Activated CD8-positive, alpha-beta memory T cell treated with anti-CD3 and anti-CD28 coated beads, Interleukin-2, amount 50 U/mL, for 1 hour (primary cell): Measurements from ENCODE around the gene ODAPH.
A peak's percentile ranks its signal among the peaks of the same experiment; 100 is the strongest.
"Not testable (repeated sequence)": the region's sequence is repeated elsewhere in the genome, so short reads cannot be mapped to it uniquely, and the experiment has no call there.

Source experiments
- DNase-seq: peaks from one replicate; pipeline ENCODE4 v3.0.0-alpha.2; 2020; ENCODE audit errors: extremely low read depth

The ODAPH gene

GRCh38 chr4:75555294-75556164, at the start of gene ODAPH:
Gene ODAPH, plus strand, starts transcription at chr4:75556066. Its CDS starts 17 bp downstream, at chr4:75556083.
- no peak for DNase-seq

GRCh38 chr4:75509592-75509991, 46.3 kb upstream of the ODAPH start:
- DNase-seq, result not testable (repeated sequence)

- DNase-seq, result no peak
Measured at GRCh38 chr4:75511841-75512240, 44.0 kb upstream of the ODAPH start.

GRCh38 chr4:75512386-75513211, 43.3 kb upstream of the ODAPH start:
- DNase-seq, result no peak

GRCh38 chr4:75513526-75514130, 42.2 kb upstream of the ODAPH start:
- no peak for DNase-seq

- DNase-seq, result peak; percentile 84
Measured at GRCh38 chr4:75514131-75514948, 41.5 kb upstream of the ODAPH start, which contains the start of the genes RCHY1 and THAP6. Gene RCHY1, minus strand, starts transcription at chr4:75514403. Its CDS starts 117 bp downstream, at chr4:75514286. Gene THAP6, plus strand, starts transcription at chr4:75514473. Its CDS starts 980 bp downstream, at chr4:75515453.

GRCh38 chr4:75514949-75515612, 40.8 kb upstream of the ODAPH start:
- DNase-seq, result no peak

GRCh38 chr4:75516144-75516543, 39.7 kb upstream of the ODAPH start:
- no peak for DNase-seq

- not testable (repeated sequence) for DNase-seq
Measured at GRCh38 chr4:75519452-75519851, 36.4 kb upstream of the ODAPH start.

GRCh38 chr4:75525086-75525485, 30.8 kb upstream of the ODAPH start:
- DNase-seq, result no peak

- DNase-seq, result no peak
Measured at GRCh38 chr4:75525910-75526309, 30.0 kb upstream of the ODAPH start.

GRCh38 chr4:75527482-75527881, 28.4 kb upstream of the ODAPH start:
- DNase-seq, result no peak

- no peak for DNase-seq
Measured at GRCh38 chr4:75530556-75531322, 25.1 kb upstream of the ODAPH start.

GRCh38 chr4:75531536-75532143, 24.2 kb upstream of the ODAPH start:
- DNase-seq, result not testable (repeated sequence)

- not testable (repeated sequence) for DNase-seq
Measured at GRCh38 chr4:75533339-75533887, 22.5 kb upstream of the ODAPH start.

- DNase-seq, result not testable (repeated sequence)
Measured at GRCh38 chr4:75533926-75534325, 21.9 kb upstream of the ODAPH start.

- not testable (repeated sequence) for DNase-seq
Measured at GRCh38 chr4:75537308-75537707, 18.6 kb upstream of the ODAPH start.

GRCh38 chr4:75542824-75543223, 13.0 kb upstream of the ODAPH start:
- no peak for DNase-seq

GRCh38 chr4:75544220-75544619, 11.6 kb upstream of the ODAPH start:
- DNase-seq, result not testable (repeated sequence)
